Chondrocyte (in vitro differentiated cells): ENCODE data around the gene AGBL1. TPM values are rescaled to one million over a fixed set of nuclear protein-coding genes. Genes with fewer than 3 reads are reported as not detected.

Experiments used
- DNase-seq: peaks from one replicate; pipeline ENCODE4 v3.0.0; 2021; ENCODE audit warnings: mixed read lengths, low spot score
- H3K27ac Mint-ChIP-seq: one replicate; pipeline ENCODE4 v1.8.0; 2021; ENCODE audit warnings: mild to moderate bottlenecking, moderate library complexity, mixed read lengths; ENCODE audit not compliant: unreplicated experiment
- H3K27me3 Mint-ChIP-seq: 2 replicates; pipeline ENCODE4 v1.8.0; 2021; ENCODE audit warnings: low read depth, mixed read lengths
- H3K36me3 Mint-ChIP-seq: 2 replicates; pipeline ENCODE4 v1.8.0; 2021; ENCODE audit warnings: low read depth, mixed read lengths
- H3K4me1 Mint-ChIP-seq: 2 replicates; pipeline ENCODE4 v1.8.0; 2021; ENCODE audit warnings: low read depth, mild to moderate bottlenecking, mixed read lengths
- H3K4me3 Mint-ChIP-seq: one replicate; pipeline ENCODE4 v1.8.0; 2021; ENCODE audit warnings: mild to moderate bottlenecking, moderate library complexity, mixed read lengths; ENCODE audit not compliant: unreplicated experiment
- H3K9me3 Mint-ChIP-seq: 2 replicates; pipeline ENCODE4 v1.8.0; 2021; ENCODE audit warnings: low read depth, mixed read lengths
- CTCF ChIP-seq: fragments of 200-600 bp; sonication (generic); IDR thresholded peaks from 2 replicates; pipeline ENCODE4 v1.5.0; 2021; ENCODE audit warnings: antibody characterized with exemption, mild to moderate bottlenecking, moderate library complexity
- total RNA-seq: library from RNA; stranded (reverse); gene quantifications from 3 replicates; pipeline ENCODE4 v1.2.1, GENCODE V29; 2021

The AGBL1 gene
- total RNA-seq, 1 donor from 2014 or later = not detected

- TF ChIP-seq CTCF = no peak
- Mint-ChIP-seq H3K4me3 (no peak overlapping the region), H3K27ac (no peak overlapping the region), H3K27me3 (peaks cover 2% of the 10 kb centered on the region), H3K4me1 (no peaks in the 10 kb centered on the region), H3K36me3 (no peaks in the 10 kb centered on the region), H3K9me3 (no peaks in the 10 kb centered on the region)
- DNase-seq = no peak
Measured at GRCh38 chr15:86193716-86194380, 114.2 kb downstream of the AGBL1 start.

- no peak for DNase-seq
- Mint-ChIP-seq H3K4me1 (no peaks in the 10 kb centered on the region), H3K4me3 (no peak overlapping the region), H3K9me3 (no peaks in the 10 kb centered on the region), H3K27ac (no peak overlapping the region), H3K36me3 (no peaks in the 10 kb centered on the region), H3K27me3 (peaks cover 2% of the 10 kb centered on the region)
- TF ChIP-seq CTCF = no peak
Measured at GRCh38 chr15:86197770-86198169, 118.1 kb downstream of the AGBL1 start.

- no peaks in the 10 kb centered on the region for H3K9me3 Mint-ChIP-seq
- no peak for TF ChIP-seq CTCF
- H3K4me3 Mint-ChIP-seq = no peak overlapping the region
- no peak for DNase-seq
- no peak overlapping the region for H3K27ac Mint-ChIP-seq
- H3K4me1 Mint-ChIP-seq = no peaks in the 10 kb centered on the region
- H3K27me3 Mint-ChIP-seq = peaks cover 2% of the 10 kb centered on the region
- no peaks in the 10 kb centered on the region for H3K36me3 Mint-ChIP-seq
Measured at GRCh38 chr15:86199467-86200145, 119.9 kb downstream of the AGBL1 start.

GRCh38 chr15:86201313-86202008 is 121.8 kb downstream of the AGBL1 start:
- H3K27me3 Mint-ChIP-seq = peaks cover 2% of the 10 kb centered on the region
- H3K4me1 Mint-ChIP-seq = no peaks in the 10 kb centered on the region
- no peak for DNase-seq
- TF ChIP-seq CTCF = no peak
- H3K36me3 Mint-ChIP-seq = no peaks in the 10 kb centered on the region
- H3K9me3 Mint-ChIP-seq = no peaks in the 10 kb centered on the region
- H3K4me3 Mint-ChIP-seq = no peak overlapping the region
- H3K27ac Mint-ChIP-seq = no peak overlapping the region

GRCh38 chr15:86203462-86203861 is 123.8 kb downstream of the AGBL1 start:
- Mint-ChIP-seq H3K9me3 (no peaks in the 10 kb centered on the region), H3K4me1 (no peaks in the 10 kb centered on the region), H3K27me3 (no peaks in the 10 kb centered on the region), H3K4me3 (no peak overlapping the region), H3K27ac (no peak overlapping the region), H3K36me3 (no peaks in the 10 kb centered on the region)
- no peak for TF ChIP-seq CTCF
- DNase-seq = no peak
